GM18526 (cell line): ENCODE measurements around the gene BPIFB3.

Experiments used
- POLR2A ChIP-seq: IDR thresholded peaks from 3 replicates; pipeline ENCODE4 v1.6.1; 2011; ENCODE audit not compliant: insufficient read length; ENCODE audit errors: extremely low read depth

Gene BPIFB3

DNA sequence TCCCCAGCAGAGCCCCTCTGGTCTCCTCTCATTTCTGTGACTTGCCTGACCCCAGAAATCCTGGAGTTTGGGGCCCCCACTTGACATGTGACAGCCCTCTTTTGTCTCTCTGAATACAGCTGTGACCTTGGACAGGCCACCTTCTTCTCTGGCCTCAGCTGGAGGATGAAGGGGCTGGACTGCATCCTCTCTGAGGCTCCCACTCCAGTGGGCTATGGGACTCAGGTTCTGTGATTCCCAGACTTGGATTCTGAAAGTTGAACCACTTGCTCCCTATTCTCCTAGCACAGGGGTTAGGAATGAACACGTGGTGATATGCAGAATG is 9.1 kb downstream of the BPIFB3 start:
- no peak for TF ChIP-seq POLR2A

DNA sequence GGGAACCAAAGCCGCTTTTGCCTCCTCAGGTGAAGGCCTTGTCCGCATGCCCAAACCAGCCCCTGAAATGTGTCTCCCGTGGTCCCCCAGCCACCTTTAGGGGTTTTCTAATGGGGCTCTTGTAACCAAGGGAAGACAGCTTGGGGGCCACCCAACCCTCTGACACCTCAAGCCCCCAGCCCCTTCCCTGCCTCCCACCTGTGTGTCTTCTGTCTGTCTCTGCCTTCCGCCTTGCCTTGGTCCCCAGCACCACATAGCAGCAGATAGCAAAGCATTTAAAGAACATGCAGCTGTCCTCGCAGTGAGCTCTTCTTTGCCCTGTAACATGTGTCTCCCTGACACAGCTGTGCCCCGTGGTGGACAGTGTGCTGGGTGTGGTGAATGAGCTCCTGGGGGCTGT is 9.6 kb downstream of the BPIFB3 start:
- no peak for TF ChIP-seq POLR2A

DNA sequence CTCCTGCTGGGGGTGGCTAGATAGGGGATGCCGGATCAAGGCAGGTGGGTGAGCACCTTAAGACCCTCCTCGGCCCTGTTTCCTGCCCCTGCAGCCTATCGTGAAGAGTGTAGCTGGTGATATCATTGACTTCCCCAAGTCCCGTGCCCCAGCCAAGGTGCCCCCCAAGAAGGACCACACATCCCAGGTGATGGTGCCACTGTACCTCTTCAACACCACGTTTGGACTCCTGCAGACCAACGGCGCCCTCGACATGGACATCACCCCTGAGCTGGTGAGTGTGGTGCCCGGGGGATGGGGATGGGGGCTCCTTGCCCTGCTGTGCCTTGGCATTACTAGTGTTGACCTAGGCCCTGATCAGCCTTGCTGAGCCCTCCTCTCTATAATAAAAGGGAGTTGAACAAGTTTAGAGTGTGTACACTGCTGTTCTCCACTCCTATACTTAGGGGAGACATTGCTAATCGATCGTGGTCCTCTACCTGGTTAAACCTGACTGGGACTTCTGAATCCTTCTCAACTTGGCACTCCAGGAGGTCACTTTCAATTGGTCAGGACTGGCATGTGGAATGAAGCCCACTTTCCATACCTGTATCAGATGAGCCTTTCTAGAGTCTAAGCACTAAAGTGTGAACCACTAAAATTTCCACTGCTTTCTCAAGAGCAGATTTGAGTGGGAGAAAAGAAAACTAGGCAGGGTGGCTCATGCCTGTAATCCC is 11.0 kb downstream of the BPIFB3 start:
- TF ChIP-seq POLR2A, result no peak

DNA sequence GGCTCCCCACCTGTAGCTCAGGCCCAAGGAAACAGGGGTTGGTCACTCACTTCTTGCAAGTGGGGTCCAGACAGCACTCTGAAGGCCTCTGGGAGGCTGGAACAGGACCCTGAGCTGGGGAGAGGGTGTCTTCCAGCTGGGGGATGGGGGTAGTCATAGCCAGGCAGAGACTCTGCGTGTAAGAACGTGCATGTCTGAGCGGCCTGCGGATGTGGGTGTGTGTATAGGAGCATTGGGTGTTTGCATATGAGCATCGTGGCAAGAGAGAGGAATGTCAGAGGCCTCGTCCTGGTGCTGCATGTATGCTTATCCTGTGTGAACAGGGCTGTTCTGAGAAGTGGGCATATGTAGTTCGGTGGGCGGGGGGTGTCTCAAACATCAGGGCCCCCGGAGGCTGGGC is 12.1 kb downstream of the BPIFB3 start:
- no peak for TF ChIP-seq POLR2A

DNA sequence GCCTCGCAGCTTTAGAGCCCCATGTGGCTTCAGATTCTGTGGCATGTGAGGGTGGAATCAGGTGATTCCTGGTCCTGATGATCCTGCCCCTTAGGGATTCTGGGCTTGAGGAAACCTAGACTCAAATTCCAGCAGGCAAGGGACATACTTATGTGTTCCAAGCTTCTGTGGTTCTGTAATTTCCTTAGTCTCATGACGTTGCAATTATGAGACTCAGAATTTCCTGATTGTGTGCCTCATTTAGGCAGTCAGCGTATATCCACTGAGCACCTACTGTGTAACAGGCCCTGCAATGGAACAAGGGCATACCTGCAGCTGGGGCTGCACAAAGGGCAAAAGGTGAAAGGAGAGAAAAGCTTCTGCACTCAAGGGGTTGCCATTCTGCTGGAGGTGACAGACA is 14.1 kb downstream of the BPIFB3 start:
- no peak for TF ChIP-seq POLR2A

DNA sequence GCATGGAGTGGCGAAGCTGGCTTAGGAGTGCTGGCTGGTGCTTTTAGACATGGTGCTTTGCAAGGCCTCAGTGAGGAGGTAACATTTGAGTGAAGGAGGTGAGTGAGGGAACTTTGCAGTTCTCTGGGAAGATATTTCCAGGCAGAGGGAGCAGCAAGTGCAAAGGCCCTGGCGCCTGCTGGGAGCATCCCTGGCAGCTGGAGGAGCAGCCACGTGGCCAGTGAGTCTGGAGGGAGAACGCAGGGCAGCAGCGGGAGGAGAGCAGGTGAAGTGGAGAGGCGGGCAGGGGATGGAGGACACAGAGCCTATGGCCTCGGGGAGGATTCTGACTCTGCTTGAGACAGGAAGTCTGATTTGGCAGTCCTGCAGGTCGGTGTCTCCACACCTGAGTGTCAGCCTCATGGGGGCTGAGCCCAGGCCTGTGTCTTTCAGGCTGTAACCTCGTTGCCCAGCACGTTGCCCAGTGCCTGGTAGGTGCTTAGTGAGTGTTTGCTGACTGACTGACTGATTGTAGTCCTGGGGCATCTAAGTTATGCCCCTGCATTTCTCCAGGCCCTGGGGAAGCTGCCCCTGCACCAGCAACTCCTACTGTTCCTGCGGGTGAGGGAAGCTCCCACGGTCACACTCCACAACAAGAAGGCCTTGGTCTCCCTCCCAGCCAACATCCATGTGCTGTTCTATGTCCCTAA is 14.7 kb downstream of the BPIFB3 start:
- TF ChIP-seq POLR2A, result no peak

DNA sequence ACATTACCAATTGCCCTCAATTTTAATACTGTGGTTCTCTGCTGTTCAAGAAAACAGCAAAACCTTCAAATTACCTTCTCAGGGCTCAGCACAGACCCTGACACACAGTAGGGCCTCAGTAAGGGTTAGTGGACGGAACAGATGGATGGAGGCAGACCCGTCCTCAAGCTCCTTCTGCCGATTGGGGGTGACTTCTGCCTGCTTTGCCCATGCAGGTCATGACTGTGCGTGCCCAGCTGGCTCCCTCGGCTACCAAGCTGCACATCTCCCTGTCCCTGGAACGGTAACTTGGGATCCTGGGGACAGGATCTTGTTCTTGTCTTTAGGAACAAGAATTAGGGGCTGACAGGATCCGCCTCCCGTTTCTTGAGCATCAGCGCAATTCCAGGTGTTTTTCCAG is 16.0 kb downstream of the BPIFB3 start:
- TF ChIP-seq POLR2A, result no peak

DNA sequence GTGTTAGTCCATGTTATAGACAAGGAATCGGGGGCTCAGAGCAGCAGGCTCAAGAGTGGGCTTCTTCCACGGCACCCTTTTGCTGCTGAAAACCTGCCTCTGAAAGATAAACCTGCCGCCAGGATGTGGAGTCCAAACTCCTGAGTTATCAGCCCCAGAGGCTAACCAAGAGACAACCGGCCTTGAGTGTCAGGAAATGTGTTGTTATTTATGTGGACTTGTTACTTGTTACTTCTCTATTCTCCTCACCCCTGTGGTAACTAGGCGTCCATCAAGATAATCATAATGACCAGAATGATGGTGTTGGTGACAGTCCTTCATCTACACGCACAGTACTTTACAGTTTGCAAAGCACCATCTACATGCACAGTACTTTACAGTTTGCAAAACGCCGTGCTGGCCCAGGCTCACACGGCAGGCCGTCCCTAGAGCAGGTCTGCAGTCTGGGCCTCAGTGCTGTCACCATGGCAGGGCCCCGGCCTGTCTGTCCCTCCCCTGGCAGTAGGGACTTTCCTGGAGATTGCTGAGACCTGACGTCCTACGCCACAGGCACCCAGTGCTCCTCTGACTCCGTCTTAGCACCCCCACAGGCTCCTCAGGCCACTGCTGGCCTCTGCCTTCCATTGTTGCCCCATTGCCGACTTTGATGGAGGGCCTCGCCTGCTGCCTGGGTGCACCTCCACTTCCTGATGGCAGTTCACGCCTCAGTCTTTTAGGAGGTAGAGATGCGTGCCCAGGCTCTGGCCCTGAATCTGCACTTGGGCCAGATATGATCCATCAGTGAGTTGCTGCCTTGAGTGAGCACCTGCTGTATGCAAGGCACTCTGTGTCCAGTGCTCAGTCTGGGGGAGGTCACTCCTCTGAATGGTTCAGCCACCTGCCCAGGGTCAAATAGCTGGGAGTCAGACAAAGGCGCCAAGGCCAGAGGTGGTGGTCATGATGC is 16.7 kb downstream of the BPIFB3 start:
- no peak for TF ChIP-seq POLR2A

DNA sequence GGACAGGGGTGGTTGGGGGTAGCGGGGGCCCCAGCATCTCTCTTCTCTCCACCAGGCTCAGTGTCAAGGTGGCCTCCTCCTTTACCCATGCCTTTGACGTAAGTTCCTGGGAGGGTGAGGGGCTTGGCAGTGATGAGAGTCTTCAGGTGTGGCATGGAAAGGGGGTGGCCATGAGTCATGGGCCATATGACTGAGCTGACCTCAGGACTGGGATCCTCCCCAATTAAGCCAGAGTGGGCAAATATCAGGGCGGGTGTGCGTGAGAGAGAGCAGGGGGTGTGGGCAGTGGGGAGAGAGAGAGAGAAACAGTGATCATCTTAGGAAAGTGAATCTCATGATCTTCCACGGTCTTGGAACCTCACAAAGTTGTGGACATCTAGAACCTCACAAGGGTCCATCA is 17.5 kb downstream of the BPIFB3 start:
- no peak for TF ChIP-seq POLR2A

DNA sequence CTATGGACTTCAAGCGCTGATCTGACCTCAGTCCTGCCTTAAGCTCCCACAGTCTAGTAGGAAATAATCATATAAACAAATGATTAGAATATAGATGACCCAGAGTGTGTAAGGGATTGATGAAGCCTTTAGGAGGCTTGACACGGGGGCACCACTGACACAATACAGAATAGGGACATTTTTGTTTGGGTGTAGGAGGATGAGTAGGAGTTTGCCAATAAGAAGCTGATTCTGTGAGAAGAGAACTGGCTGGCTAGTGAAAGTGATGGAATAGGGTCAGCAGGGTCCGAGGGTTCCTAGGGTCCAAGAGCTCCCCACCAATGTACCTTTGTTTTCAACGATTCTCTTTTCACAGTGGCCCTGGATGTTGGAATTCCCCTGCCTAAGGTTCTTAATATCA is 18.7 kb downstream of the BPIFB3 start:
- TF ChIP-seq POLR2A, result no peak

DNA sequence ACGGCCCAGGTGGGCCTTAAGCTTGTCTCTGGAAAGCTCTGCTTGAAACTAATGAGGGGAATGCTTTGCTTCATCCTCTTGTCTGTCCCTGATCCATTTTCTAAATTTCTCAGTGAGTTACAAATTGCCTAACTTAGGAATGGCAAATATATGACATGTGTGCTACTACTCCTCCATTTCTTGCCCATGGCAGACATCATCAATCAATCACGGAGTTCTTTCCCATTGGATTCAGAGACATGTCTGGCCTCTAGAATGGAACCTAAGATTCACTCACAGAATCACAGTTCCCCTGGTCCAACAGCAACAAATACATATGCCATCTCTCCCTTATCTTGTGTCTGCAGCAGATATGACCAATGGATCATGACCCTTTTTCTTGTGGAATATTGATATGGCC is 19.1 kb downstream of the BPIFB3 start:
- no peak for TF ChIP-seq POLR2A

DNA sequence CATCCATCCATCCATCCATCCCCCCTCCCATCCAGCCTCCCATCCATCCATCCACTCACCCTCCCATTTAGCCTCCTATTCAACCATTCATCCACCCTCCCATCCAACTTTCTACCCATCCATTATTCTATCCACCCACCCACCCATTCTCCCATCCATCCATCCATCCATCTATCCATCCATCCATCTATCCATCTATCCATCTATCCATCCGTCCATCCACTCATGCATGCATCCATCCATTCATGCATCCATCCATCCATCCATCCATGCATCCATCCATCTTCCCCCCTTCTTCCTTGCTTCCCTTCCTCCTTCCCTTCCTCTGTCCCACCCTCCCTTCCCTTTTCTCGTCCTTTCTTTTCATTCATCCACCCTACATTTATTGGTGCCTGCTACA is 21.0 kb downstream of the BPIFB3 start:
- TF ChIP-seq POLR2A, result no peak

DNA sequence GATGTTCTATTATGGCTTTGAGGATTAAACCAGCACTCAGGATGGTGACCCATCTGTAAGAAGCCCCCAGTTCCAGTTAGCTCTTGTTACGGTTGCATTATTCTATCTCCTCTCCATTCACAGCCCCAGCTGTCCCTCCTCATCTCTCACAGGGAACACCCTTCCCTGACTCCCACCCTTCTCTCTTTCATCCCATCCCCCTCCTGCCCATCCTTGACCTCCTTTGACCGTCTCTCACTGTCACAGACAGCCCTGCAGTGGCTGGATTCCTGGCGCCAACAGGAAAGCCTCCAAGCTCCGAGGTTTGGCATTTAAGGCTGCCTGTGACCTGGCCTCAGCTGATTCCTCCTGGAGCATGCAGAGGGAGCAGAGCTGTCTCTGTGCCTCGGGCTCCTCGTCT is 21.6 kb downstream of the BPIFB3 start:
- TF ChIP-seq POLR2A, result no peak

DNA sequence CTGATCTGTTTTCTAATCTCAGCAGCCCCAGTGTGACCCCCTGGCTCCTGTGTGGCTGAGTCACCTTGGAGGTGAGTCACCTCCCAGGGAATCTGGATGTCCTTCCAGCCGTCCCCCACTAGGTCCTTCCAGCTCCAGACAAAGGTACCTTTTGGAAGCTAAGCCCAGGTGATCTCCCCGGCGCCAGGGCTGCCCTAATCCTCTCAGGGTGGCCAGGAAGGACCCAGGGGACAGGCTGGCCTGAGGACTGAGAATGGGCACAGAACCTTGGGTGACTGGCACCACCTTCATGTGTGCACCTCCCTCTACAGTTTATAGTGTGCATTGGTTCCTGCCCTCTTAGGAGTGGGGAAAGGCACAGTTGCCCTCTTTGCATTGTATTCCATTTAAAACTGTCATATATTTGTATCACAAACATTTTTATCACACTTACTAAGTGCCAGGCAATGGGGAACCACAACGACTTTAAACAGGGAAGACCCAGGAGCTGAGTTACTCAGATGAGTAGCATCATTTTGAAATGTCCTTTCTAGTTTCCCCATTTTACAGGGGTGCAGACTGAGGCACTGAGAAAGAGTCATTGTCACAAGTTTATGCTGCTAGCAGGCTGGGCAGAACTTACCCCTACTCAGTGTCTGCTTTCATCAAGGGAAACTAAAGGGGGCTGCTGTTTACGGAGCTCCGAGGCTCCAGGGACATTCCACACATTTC is 23.1 kb downstream of the BPIFB3 start:
- no peak for TF ChIP-seq POLR2A

DNA sequence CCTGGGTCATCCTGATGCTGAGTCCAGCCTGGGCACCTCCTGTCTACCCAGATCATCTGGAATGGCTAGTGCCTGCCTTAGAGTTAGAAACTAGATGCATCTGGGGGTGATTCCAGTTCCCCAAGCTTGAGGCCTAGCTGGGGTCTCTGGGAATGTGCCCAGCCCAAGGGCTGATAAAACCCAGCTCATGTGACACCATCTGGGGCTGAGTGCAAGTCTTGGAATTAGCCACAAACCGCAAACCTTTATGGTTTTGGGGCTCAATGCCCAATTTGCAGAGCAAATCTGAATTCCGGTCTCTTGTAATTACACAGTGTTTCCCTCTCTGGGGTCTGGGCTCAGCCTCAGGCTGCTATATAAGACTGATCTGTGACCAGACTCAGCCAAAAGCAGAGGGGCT is 25.6 kb downstream of the BPIFB3 start, which contains the start of gene BPIFB4:
Gene BPIFB4, plus strand, starts transcription at position 385 of the 400 bp plus-strand sequence. CDS start 1,884 bp downstream, outside the sequence.
- TF ChIP-seq POLR2A, result no peak
